ENCODE data around the gene KRT4.
"Not testable (repeated sequence)": the region's sequence is repeated elsewhere in the genome, so short reads cannot be mapped to it uniquely, and the experiment has no call there.

Gene KRT4

DNA sequence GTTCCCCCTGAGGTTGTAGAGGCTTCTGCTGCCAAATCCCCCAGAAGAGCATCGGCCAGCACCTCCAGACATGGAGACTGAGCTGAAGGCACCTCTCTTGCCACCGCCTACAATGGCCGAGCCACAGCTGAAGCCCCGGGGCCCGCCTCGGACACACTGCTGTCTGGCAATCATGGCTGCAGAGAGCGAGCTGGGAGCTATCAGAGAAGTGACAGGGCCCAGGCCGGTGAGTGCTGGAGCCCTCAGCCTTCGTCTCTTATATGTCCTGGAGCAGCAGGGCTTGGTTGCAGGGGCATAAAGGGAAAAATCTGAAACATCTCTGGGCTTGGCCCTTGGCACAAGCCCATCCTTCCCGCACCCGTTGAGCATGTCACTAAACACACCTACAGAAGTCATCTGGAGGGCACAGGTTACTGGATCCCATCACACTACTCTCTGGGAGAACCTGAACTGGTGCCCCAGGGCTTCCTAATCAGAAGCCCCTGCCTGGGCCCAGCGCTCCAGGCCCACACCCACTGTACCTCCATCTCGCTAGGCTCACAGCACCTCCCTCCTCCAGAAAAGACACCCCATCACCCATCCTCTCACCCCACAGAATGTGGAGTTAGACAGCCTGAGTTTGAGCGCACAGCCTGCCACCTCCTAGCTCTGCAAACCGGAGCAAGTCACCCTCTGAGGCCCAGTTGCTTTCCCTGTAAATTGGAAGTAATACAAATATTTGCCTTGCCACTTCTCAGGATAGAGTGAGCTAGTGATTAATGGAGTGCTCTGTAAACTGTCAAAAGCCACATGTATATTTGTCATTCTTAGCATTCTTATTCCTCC is at the start of gene KRT4:
Gene KRT4, minus strand, starts transcription at position 232 of the 825 bp plus-strand sequence. Its CDS starts 58 bp downstream, at position 174.
- no peak for DNase-seq (ENCODE audit: low read depth in 1 of 2, low spot score in 1 of 2)

- DNase-seq (ENCODE audit: low read depth in 1 of 2, low spot score in 1 of 2), result no peak
Measured at GRCh38 chr12:52862023-52862422, 48.1 kb upstream of the KRT4 start.

DNA sequence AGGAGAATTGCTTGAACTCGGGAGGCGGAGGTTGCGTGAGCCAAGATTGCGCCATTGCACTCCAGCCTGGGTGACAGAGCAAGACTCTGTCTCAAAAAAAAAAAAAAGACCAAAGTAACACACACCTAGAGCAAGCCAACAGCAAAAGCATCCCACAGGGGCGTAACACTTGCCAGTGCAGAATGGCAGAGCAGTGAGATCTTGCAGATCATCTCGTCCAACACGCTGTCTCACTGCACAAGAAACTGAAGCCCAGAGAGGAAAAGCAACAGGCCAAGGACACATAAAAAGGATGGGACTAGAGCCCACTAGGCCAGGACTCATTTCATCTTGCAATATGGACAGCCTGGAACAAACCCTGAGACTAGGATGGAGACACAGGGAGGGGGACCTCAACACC is 47.6 kb upstream of the KRT4 start:
- no peak for DNase-seq (ENCODE audit: low read depth in 1 of 2, low spot score in 1 of 2)

DNA sequence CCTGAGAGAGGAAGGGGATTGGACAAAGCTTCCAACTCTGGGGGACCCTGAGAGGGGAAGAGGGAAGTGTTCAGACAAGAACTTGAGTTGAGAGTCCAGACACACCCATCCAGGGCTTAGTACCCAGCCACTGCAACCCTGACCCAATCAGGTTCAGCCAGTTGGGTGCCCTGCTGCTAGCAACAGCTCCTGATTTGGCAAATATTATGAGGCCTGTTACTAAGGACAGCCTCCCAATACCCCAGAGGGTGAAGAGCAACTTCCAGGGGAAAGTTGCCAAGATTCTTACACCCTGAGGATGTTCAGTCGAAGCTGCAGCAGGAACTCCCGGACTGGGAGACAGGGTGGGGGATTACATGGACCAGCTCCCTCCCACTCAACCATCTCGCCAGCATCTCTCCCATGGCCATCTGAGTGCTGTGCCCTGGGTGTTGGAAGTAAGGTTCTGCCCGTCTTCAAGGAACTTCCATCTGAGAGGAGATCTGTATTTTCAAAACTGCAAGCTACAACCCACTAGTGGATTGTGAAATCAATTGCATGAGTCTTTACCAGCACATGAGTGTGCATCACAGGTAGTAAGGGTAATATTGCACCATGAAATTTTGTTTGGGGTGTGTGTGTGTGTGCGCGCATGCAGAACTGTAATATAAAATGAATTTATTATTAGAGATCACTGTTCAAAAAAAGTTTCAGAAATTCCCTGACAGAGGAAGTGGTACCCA is 46.3 kb upstream of the KRT4 start:
- DNase-seq (ENCODE audit: low read depth in 1 of 2, low spot score in 1 of 2), result no peak

DNA sequence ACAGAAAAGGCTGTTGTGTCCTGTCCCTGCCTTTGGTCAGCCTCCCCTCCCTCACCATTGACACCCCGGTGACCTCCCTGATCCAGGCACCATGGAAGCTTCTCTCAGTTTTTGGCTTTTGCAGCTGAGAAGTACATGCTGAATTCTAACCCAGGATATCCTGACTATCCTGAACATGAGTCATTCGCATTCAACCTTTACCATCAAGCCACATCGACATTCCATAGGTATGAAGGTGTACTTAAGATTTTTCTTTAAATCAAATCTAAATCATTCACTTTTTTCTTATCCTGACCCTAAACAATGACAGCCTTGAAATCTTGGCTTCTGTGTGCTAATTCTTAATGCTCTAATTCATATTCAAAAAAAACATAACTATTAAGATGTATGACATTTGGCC is 43.6 kb upstream of the KRT4 start:
- no peak for DNase-seq (ENCODE audit: low read depth in 1 of 2, low spot score in 1 of 2)

DNA sequence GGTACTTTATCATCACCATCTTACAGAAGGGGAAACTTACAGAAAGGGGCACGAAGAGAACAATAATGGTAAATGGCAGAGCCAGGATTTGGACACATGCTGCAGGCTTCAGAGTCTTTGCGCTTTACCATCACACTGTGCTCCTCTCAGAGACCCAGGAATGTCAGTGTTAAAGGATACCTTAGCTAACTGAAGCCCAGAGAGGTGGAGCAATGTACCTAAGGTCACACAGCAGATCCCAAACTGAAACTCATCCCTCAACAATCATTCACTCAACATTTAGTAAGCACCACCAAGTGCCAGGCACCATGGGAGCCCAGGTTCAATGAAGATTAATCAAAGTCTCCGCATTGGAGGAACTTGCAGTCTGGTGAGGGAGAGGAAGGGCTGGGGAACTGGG is 42.9 kb upstream of the KRT4 start:
- no peak for DNase-seq (ENCODE audit: low read depth in 1 of 2, low spot score in 1 of 2)

DNA sequence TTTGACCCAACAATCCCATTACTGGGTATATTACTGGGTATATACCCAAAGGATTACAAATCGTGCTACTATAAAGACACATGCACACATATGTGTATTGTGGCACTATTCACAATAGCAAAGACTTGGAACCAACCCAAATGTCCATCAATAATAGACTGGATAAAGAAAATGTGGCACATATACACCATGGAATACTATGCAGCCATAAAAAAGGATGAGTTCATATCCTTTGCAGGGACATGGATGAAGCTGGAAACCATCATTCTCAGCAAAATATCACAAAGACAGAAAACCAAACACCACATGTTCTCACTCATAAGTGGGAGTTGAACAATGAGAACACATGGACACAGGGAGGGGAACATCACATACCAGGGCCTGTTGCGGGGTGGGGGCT is 42.2 kb upstream of the KRT4 start:
- not testable (repeated sequence) for DNase-seq (ENCODE audit: low read depth in 1 of 2, low spot score in 1 of 2)

GRCh38 chr12:52851787-52852186 is 37.9 kb upstream of the KRT4 start:
- no peak for DNase-seq (ENCODE audit: low read depth in 1 of 2, low spot score in 1 of 2)

GRCh38 chr12:52850681-52851080 is 36.8 kb upstream of the KRT4 start:
- DNase-seq (ENCODE audit: low read depth in 1 of 2, low spot score in 1 of 2), result no peak

DNA sequence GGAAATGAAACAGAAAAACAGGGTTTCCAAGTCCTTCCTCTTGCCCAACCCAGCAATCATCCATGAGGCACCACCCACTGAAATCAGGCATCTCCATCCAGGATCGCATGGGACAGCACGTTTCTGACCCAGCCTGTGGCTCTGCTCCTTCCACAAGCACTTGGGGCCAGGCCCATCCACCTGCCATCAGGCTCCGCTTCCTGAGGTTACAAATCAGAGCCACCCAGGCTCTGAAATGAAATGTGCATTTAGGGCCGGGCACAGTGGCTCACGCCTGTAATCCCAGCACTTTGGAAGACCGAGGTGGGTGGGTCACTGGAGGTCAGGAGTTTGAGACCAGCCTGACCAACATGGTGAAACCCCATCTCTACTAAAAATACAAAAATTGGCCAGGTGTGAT is 35.6 kb upstream of the KRT4 start:
- no peak for DNase-seq (ENCODE audit: low read depth in 1 of 2, low spot score in 1 of 2)

- DNase-seq (ENCODE audit: low read depth in 1 of 2, low spot score in 1 of 2), result no peak
Measured at GRCh38 chr12:52848661-52849255, 34.8 kb upstream of the KRT4 start, which contains the start of gene KRT78. Gene KRT78, minus strand, starts transcription at chr12:52848994. Its CDS starts 64 bp downstream, at chr12:52848930.

DNA sequence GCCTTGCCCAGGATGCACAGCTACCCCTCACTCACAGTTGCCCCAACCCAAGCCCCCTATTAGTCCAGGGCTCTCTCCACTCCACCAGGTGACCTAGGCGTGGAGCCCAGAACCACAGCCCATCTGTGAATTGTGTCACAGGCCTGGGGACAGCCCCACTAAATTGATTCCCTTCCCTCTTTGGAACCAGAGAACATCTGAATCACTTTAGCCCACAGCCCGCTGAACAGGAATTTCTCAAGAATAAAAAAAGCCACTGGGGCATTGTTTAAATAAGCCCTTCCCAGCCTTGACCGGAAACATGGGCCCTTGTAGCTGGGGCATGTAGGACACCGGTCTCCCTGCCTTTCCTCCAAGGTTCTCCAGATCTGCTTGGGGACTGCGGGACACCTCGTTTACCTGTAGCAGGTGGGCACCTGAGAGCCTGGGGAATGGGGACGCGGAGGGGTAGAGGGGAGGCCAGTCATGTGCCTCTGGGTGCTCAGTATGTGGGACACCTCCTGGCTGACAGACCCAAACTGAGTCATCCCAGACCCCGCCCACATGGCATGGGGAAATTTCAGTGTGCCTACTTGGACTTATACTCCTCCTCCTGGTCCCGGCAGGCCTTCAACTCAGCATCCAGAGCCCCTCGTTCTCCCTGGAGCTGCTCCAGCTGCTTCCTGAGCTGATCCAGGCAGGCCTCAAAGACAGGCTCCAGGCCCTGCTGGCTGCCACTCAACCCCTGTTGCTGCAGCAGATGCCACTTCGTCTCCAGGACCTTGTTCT is 33.6 kb upstream of the KRT4 start:
- no peak for DNase-seq (ENCODE audit: low read depth in 1 of 2, low spot score in 1 of 2)

GRCh38 chr12:52846356-52846970 is 32.5 kb upstream of the KRT4 start:
- no peak for DNase-seq (ENCODE audit: low read depth in 1 of 2, low spot score in 1 of 2)

DNA sequence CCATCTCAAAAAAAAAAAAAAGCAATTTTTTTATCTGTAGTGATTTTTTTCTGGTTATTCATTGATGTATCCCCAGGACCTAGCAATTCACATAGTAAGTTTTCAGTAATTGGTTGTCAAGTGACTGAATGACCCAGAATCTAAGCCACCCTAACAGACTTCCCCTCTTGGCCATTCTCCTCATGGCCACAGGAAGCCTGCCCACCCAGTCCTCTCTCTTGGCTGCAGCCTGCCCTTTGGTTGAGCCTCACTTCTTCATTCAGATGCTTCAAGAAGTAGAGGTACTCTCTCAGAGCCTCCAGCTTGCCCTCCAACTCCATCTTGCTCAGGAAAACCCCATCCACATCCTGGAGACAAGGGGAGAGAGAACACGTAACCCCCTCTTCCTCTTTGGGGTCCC is 32.0 kb upstream of the KRT4 start:
- no peak for DNase-seq (ENCODE audit: low read depth in 1 of 2, low spot score in 1 of 2)

DNA sequence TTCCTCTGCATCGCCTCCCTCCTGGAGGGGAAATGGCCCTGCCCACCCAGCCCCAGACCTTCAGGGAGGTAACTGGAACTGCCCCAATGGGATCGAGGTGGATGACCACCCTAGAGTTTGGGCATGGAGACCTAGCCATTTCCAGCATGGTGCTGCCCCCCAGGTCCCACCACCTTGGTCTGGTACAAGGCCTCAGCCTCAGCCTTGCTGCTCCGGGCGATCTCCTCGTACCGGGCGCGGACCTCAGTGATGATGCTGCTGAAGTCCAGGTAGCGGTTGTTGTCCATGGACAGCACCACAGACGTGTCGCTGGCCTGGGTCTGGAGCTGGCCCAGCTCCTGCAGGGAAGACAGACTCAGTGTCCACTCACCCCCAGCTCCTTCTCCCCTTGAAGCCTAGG is 30.5 kb upstream of the KRT4 start:
- no peak for DNase-seq (ENCODE audit: low read depth in 1 of 2, low spot score in 1 of 2)

DNA sequence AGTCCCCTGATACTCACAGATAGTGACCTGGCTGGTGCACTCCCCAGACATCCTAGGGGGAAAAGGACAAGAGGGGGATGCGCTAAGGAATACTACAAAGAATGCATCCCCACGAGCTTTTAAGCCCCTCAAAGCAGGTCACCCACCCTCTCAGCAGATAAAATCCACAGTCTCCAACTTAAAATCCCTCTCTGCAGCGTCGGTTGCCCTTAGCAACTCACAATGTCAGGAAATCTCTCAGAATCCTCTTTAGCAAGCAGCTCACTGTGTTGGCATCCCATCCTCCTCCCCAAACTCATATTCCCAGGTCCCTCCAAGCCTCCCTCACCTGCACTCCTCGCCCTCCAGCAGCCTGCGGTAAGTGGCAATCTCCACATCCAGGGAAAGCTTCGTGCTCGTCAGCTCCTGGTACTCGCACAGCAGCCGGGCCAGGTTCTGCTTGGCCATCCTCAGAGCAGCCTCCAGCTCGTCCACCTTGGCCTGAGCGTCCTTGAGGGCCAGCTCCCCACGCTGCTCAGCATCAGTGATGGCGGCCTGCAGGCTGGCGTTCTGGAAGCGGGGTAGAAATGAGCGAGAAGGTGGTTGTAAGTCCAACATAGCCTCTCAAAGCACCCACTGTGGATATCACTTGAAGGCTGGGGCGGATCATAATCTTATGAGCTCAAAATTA is 25.7 kb upstream of the KRT4 start:
- DNase-seq (ENCODE audit: low read depth in 1 of 2, low spot score in 1 of 2), result no peak

DNA sequence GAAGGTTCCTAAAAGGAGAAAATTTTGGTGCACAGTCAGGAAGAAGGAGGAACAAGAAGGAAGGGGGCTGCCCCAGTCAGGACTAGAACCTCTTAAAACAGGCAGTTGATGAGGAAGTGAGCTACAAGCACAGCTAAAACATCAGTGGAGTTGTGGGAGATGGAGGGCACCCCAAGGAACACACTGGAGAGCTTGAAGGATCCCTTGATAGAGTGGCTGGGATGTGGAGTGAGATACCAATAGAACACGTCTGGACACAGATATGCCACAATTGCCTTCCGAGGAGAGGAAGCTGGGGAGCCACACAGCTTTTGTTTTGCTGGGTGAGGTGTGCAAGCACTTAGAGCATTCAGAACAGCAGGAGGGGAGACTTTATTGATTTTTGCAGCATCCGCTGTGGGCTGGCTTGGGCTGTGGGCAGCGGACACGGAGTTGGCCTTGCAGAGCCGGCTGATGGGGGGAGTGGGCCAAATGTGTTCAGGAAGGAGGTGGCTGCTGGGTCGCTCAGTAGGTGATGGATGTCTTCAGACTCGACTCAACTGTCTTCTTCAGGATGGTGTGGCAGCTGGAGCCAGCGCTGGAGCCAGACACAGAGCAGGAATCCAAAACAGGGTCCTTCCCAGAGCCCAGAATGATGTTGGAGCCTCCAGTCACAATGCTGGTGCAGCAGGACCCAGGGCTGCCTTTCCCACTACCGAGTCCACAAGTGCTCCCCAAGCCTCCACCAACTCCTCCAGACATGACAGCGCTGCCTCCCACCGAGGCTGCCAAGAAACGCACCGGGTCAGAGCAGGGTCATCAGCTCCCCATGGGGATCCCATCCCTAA is 24.9 kb upstream of the KRT4 start:
- no peak for DNase-seq (ENCODE audit: low read depth in 1 of 2, low spot score in 1 of 2)

DNA sequence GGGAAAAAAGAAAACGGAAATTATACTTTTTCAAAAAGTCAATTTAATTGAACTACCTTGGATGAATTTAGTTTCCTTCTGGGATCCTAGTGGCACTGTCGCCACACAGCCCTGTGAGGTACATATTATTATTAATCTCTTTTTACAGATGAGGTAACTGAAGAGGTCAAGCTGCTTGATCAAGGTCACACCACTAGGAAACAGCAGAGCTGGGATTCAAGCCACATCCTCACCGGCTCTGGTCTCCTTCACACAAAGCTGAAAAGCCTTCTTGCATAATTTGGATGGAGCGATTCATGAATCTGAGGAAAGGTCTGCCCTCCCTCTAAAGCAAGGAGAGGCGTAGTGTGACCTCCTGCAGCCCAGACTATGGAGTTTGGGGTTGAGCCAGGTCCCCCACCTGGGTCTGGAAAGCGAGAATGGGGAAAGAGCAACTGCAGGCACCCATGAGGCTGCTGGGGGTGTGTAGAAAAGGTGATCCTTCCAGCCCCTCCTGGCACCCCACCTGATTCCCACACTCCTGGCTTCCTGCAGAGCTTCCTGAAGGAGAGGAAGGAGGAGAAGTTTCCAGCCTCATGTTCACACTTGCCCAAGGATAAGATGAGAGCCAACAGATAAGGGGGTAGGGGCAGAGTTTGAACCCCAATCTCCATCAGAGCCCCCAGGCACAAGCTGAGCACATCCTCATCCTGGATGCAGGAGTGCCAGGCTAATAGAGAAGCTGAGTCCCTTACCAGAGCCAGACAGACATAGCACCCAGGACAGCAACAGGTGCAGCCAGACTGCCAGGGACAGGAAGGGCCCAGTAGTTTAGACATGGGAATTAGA is 24.1 kb upstream of the KRT4 start:
- no peak for DNase-seq (ENCODE audit: low read depth in 1 of 2, low spot score in 1 of 2)

DNA sequence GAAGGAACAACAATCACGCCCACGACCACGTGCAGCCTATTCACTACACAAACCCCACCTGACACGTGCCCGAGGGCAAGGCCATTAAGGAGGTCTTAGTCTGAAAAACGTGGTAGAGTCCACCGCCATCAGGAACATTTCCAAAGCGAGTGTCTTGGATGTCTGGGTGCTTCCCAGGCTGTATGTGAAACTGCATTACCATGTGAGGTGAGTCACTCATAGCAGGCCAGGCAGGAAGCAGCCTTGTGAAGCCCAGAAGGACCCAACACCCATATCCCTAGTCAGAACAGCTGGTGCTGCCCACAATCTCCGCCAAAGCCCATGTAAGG is 23.5 kb upstream of the KRT4 start:
- DNase-seq (ENCODE audit: low read depth in 1 of 2, low spot score in 1 of 2), result no peak
